A549 (cell line): ENCODE measurements around the gene SCYGR5. TPM values are rescaled to one million over a fixed set of nuclear protein-coding genes. Genes with fewer than 3 reads are reported as not detected.

Experiments used
- ATAC-seq, 2 experiments: fragments of 200-7000 bp in 1 of 2; fragments of >200 bp in 1 of 2; cut with Nextera tagmentation in 1 of 2; cut with Tn5 transposase in 1 of 2; 3 replicates each; pipeline versions ENCODE4 v1.8.0 to v1.9.1; 2018 to 2020; ENCODE audit warnings: mild to moderate bottlenecking in 1 of 2, moderate library complexity in 1 of 2
- CTCF ChIA-PET: fragments of 300-600 bp; sonication (Branson Sonifier 250); formaldehyde crosslinking; extraction: SDS; loops from one replicate; lab custom pipeline; 2021; ENCODE audit warnings: antibody characterized with exemption, inconsistent platforms; lab: Yijun Ruan, JAX
- POLR2A ChIA-PET: fragments of 350-600 bp; formaldehyde crosslinking; extraction: SDS; loops from one replicate; lab custom pipeline; 2021; ENCODE audit warnings: antibody characterized with exemption, inconsistent platforms; lab: Yijun Ruan, JAX
- DNase-seq, 2 experiments: peaks; one replicate each; pipeline versions ENCODE4 v3.0.0 to v3.0.0-alpha.2; 2011 to 2016; ENCODE audit warnings: low read depth in 1 of 2, low spot score in 1 of 2
- FAIRE-seq: peaks from 2 replicates; lab custom pipeline; 2011; peaks lifted over from hg19 to GRCh38; lab: Jason Lieb, UNC
- H3K27ac ChIP-seq, 2 experiments: fragments of >200 bp; sonication (Bioruptor Twin); formaldehyde crosslinking; 3 replicates each; pipeline ENCODE4 v1.5.1; 2016 to 2017
- H3K4me1 ChIP-seq: fragments of >200 bp; sonication (Bioruptor Twin); formaldehyde crosslinking; 3 replicates; pipeline ENCODE4 v1.6.1; 2016
- H3K4me2 ChIP-seq: fragments of >200 bp; sonication (Bioruptor Twin); formaldehyde crosslinking; 3 replicates; pipeline ENCODE4 v1.6.1; 2016
- H3K4me3 ChIP-seq: fragments of >200 bp; sonication (Bioruptor Twin); formaldehyde crosslinking; 3 replicates; pipeline ENCODE4 v1.5.1; 2016
- H3K9me3 ChIP-seq: fragments of >200 bp; sonication (Bioruptor Twin); formaldehyde crosslinking; 3 replicates; pipeline ENCODE4 v1.6.1; 2016
- ATOH8 ChIP-seq: fragments of 250-450 bp; sonication (Bioruptor Pico); IDR thresholded peaks from 2 replicates; pipeline ENCODE4 v1.5.0; 2020; ENCODE audit warnings: low read depth, mild to moderate bottlenecking, moderate library complexity
- BCL3 ChIP-seq: fragments of >200 bp; sonication (Bioruptor Twin); formaldehyde crosslinking; IDR thresholded peaks from 3 replicates; pipeline ENCODE4 v1.6.1; 2016
- BHLHE40 ChIP-seq: IDR thresholded peaks from 2 replicates; pipeline ENCODE4 v1.6.1; 2012; ENCODE audit warnings: low read depth, low read length, inconsistent platforms
- CEBPB ChIP-seq, 2 experiments: fragments of >200 bp in 1 of 2; sonication (Bioruptor Twin) in 1 of 2; formaldehyde crosslinking in 1 of 2; IDR thresholded peaks; 2 replicates each; pipeline ENCODE4 v1.6.1; 2012 to 2016
- E2F6 ChIP-seq: IDR thresholded peaks from 2 replicates; pipeline ENCODE4 v1.6.1; 2012; ENCODE audit warnings: low read depth, borderline replicate concordance
- EHF ChIP-seq: fragments of 250-450 bp; sonication (Bioruptor Pico); IDR thresholded peaks from 2 replicates; pipeline ENCODE4 v1.5.0; 2020; ENCODE audit warnings: mild to moderate bottlenecking
- EHMT2 ChIP-seq: fragments of 200-600 bp; sonication (generic); IDR thresholded peaks from 2 replicates; pipeline ENCODE4 v1.6.1; 2016; ENCODE audit warnings: antibody characterized with exemption, low read depth, mild to moderate bottlenecking, moderate library complexity
- ELK1 ChIP-seq: fragments of 150-350 bp; IDR thresholded peaks from 2 replicates; pipeline ENCODE4 v1.6.1; 2014; ENCODE audit warnings: low read depth, mild to moderate bottlenecking, low read length
- EP300 ChIP-seq, 2 experiments: fragments of >200 bp; sonication (Bioruptor Twin); formaldehyde crosslinking; IDR thresholded peaks; 2 replicates in 1 of 2; 3 replicates in 1 of 2; pipeline ENCODE4 v1.6.1; 2016 to 2017
- ESRRA ChIP-seq: fragments of 150-350 bp; IDR thresholded peaks from 2 replicates; pipeline ENCODE4 v1.6.1; 2014; ENCODE audit warnings: mild to moderate bottlenecking, low read length, borderline replicate concordance
- FOSB ChIP-seq: fragments of 250-450 bp; sonication (Bioruptor Pico); IDR thresholded peaks from 2 replicates; pipeline ENCODE4 v1.5.0; 2020; ENCODE audit warnings: mild to moderate bottlenecking, moderate library complexity
- FOSL2 ChIP-seq, 2 experiments: fragments of 450-650 bp in 1 of 2; fragments of >200 bp in 1 of 2; sonication (Bioruptor Twin) in 1 of 2; formaldehyde crosslinking; IDR thresholded peaks; 2 replicates each; pipeline versions ENCODE4 v1.5.0 to v1.6.1; 2016 to 2020; ENCODE audit warnings: mild to moderate bottlenecking in 1 of 2, moderate library complexity in 1 of 2
- GATA3 ChIP-seq: IDR thresholded peaks from 2 replicates; pipeline ENCODE4 v1.6.1; 2012; ENCODE audit warnings: borderline replicate concordance
- HDAC2 ChIP-seq: fragments of 200-600 bp; sonication (generic); IDR thresholded peaks from 2 replicates; pipeline ENCODE4 v1.6.1; 2016
- HES2 ChIP-seq: fragments of >200 bp; sonication (Bioruptor Twin); formaldehyde crosslinking; IDR thresholded peaks from 2 replicates; pipeline ENCODE4 v1.6.1; 2016
- HOXB5 ChIP-seq: fragments of 250-450 bp; sonication (Bioruptor Pico); IDR thresholded peaks from 2 replicates; pipeline ENCODE4 v1.5.0; 2020; ENCODE audit warnings: mild to moderate bottlenecking, moderate library complexity
- JUN ChIP-seq, 2 experiments: fragments of >200 bp; sonication (Bioruptor Twin); formaldehyde crosslinking; IDR thresholded peaks; 2 replicates in 1 of 2; 3 replicates in 1 of 2; pipeline ENCODE4 v1.6.1; 2016 to 2017
- KDM1A ChIP-seq: fragments of 200-600 bp; sonication (generic); IDR thresholded peaks from 2 replicates; pipeline ENCODE4 v1.6.1; 2016; ENCODE audit warnings: low read depth, mild to moderate bottlenecking
- MAFK ChIP-seq: fragments of 450-650 bp; IDR thresholded peaks from 2 replicates; pipeline ENCODE4 v1.6.1; 2014; ENCODE audit not compliant: partially characterized antibody
- MAX ChIP-seq: IDR thresholded peaks from 2 replicates; pipeline ENCODE4 v1.6.1; 2012
- MYC ChIP-seq: IDR thresholded peaks from 2 replicates; pipeline ENCODE4 v1.6.1; 2012; ENCODE audit warnings: mild to moderate bottlenecking, inconsistent platforms, low read length, improper control_type of control experiment, borderline replicate concordance
- NR3C1 ChIP-seq: fragments of >200 bp; sonication (Bioruptor Twin); formaldehyde crosslinking; IDR thresholded peaks from 3 replicates; pipeline ENCODE4 v1.6.1; 2017
- PHF8 ChIP-seq: fragments of 200-600 bp; sonication (generic); IDR thresholded peaks from 2 replicates; pipeline ENCODE4 v1.6.1; 2016; ENCODE audit warnings: low read depth, mild to moderate bottlenecking, antibody characterized with exemption, moderate library complexity, borderline replicate concordance
- RARB ChIP-seq: fragments of 250-450 bp; sonication (Bioruptor Pico); IDR thresholded peaks from 2 replicates; pipeline ENCODE4 v1.8.0; 2021; ENCODE audit warnings: mild to moderate bottlenecking, moderate library complexity
- RFX5 ChIP-seq: fragments of 450-650 bp; IDR thresholded peaks from 2 replicates; pipeline ENCODE4 v1.7.1; 2014; ENCODE audit warnings: antibody characterized with exemption, mild to moderate bottlenecking, moderate library complexity
- RNF2 ChIP-seq: fragments of 200-600 bp; sonication (generic); IDR thresholded peaks from 2 replicates; pipeline ENCODE4 v1.6.1; 2016; ENCODE audit warnings: low read depth, mild to moderate bottlenecking, antibody characterized with exemption, moderate library complexity, borderline replicate concordance
- SMC3 ChIP-seq: fragments of >200 bp; sonication (Bioruptor Twin); formaldehyde crosslinking; IDR thresholded peaks from 3 replicates; pipeline ENCODE4 v1.6.1; 2018; ENCODE audit warnings: inconsistent platforms
- SREBF2 ChIP-seq: fragments of 450-650 bp; IDR thresholded peaks from 2 replicates; pipeline ENCODE4 v1.6.1; 2014; ENCODE audit warnings: mild to moderate bottlenecking, moderate library complexity
- USF2 ChIP-seq: fragments of 450-650 bp; IDR thresholded peaks from 2 replicates; pipeline ENCODE4 v1.6.1; 2014; ENCODE audit warnings: antibody characterized with exemption
- ZFP36 ChIP-seq: fragments of 450-650 bp; IDR thresholded peaks from 2 replicates; pipeline ENCODE4 v1.6.1; 2014; ENCODE audit warnings: borderline replicate concordance; ENCODE audit not compliant: partially characterized antibody
- ZNF302 ChIP-seq: fragments of 250-450 bp; sonication (Bioruptor Pico); IDR thresholded peaks from 2 replicates; pipeline ENCODE4 v1.9.0; 2021; ENCODE audit warnings: inconsistent platforms, mild to moderate bottlenecking, moderate library complexity
- WGBS: methylation state at CpG from one replicate; pipeline ENCODE4 v1.1.6; 2017; ENCODE audit errors: missing lambda C conversion rate; 5-methylcytosine and 5-hydroxymethylcytosine counted together
- polyA plus RNA-seq, 4 experiments: library from polyadenylated mRNA; depleted of rRNA in 3 of 4; stranded (reverse); fragments of >200 nt; fragmentation: RNase III in 1 of 4; extraction: RNeasy Plus Mini Kit Qiagen cat#74134 plus additional on column Dnase treatment in 1 of 4; gene quantifications; 2 replicates in 3 of 4; 3 replicates in 1 of 4; pipeline ENCODE4 v1.2.3, GENCODE V29; 2011 to 2017

Gene SCYGR5
- polyA plus RNA-seq, 2 of the 4 experiments (the other 2 are of a cell fraction): not detected

- TF ChIP-seq SMC3: 0 out of 3 replicates have a peak, but pooled peaks have one; percentile 21
- TF ChIP-seq MAFK: peak; percentile 98
- peak; percentile 78; the same call in 1 of the 2 replicates for TF ChIP-seq HES2
These were observed 13.2 kb upstream of the SCYGR5 start (continued) for GRCh38 chr2:227653419-227653818.

GRCh38 chr2:227654426-227654825 is 12.2 kb upstream of the SCYGR5 start:
- WGBS: 94% methylated on average over 1 of the region's 1 CpG
- DNase-seq: no peak
- Histone ChIP-seq H3K4me1 (peaks cover 60% of the 10 kb centered on the region), H3K27ac (peak overlapping the region; percentile 87 to 89), H3K4me3 (no peak overlapping the region), H3K9me3 (no peaks in the 10 kb centered on the region), H3K4me2 (peak overlapping the region; percentile 61)
- POLR2A ChIA-PET: no interaction called here
- no peak for ATAC-seq
- TF ChIP-seq SMC3: no peak
- no peak for TF ChIP-seq PHF8
- FAIRE-seq: no peak
- CTCF ChIA-PET: no interaction called here

- POLR2A ChIA-PET: no interaction called here
- H3K9me3 ChIP-seq: no peaks in the 10 kb centered on the region
- 0% methylated on average over 1 of the region's 1 CpG for WGBS
- peak overlapping the region; percentile 87 to 89 for H3K27ac ChIP-seq
- H3K4me2 ChIP-seq: peak overlapping the region; percentile 61
- FAIRE-seq (peak; percentile 98), DNase-seq (peak; percentile 93 to 96), ATAC-seq (peak; percentile 73 to 85)
- CTCF ChIA-PET: no interaction called here
- peaks cover 60% of the 10 kb centered on the region for H3K4me1 ChIP-seq
- no peak overlapping the region for H3K4me3 ChIP-seq
- TF ChIP-seq FOSB (CRISPR knock-in tag): no peak
- no peak for TF ChIP-seq ELK1
- TF ChIP-seq HOXB5 (CRISPR knock-in tag): no peak; the same call in 1 of the 2 replicates
- TF ChIP-seq CEBPB (IDR thresholded peaks at IDR 0.05): peak; percentile 84 to 97
- peak; percentile 39; the same call in 1 of the 2 replicates for TF ChIP-seq ESRRA
- TF ChIP-seq HES2: peak; percentile 52; the same call in 1 of the 2 replicates
- TF ChIP-seq NR3C1: no peak
- TF ChIP-seq RARB (CRISPR knock-in tag): peak; percentile 86; the same call in 1 of the 2 replicates
- TF ChIP-seq SREBF2: no peak
- no peak; the same call in 1 of the 2 replicates for TF ChIP-seq ATOH8 (CRISPR knock-in tag)
- TF ChIP-seq EHMT2: no peak
- TF ChIP-seq ZNF302 (CRISPR knock-in tag): no peak
- TF ChIP-seq HDAC2: no peak
- peak; percentile 63 for TF ChIP-seq MAX
- TF ChIP-seq EP300 (IDR thresholded peaks at IDR 0.05): peak; percentile 82 to 86; a peak in 3 of 5 replicates
- TF ChIP-seq BHLHE40: no peak
- TF ChIP-seq ZFP36: no peak
- TF ChIP-seq RFX5: no peak
- TF ChIP-seq JUN (IDR thresholded peaks at IDR 0.05): peak; percentile 78 to 79; a peak in 4 of 5 replicates
- no peak for TF ChIP-seq RNF2
- TF ChIP-seq KDM1A: no peak
- TF ChIP-seq MAFK: no peak
- TF ChIP-seq FOSL2 (IDR thresholded peaks at IDR 0.05): peak; percentile 96
- peak; percentile 100 for TF ChIP-seq FOSL2 (CRISPR knock-in tag; IDR thresholded peaks at IDR 0.05)
- TF ChIP-seq EHF: no peak
- peak; percentile 71; the same call in 2 of the 3 replicates for TF ChIP-seq BCL3
- no peak for TF ChIP-seq E2F6
- 0 out of 3 replicates have a peak, but pooled peaks have one; percentile 28 for TF ChIP-seq SMC3
- TF ChIP-seq MYC: no peak
- peak; percentile 86; the same call in 1 of the 2 replicates for TF ChIP-seq GATA3
- TF ChIP-seq USF2: no peak
These were observed 11.2 kb upstream of the SCYGR5 start for GRCh38 chr2:227655454-227655853.
